ENCODE data around the gene SOCS2. TPM values are rescaled to one million over a fixed set of nuclear protein-coding genes. Genes with fewer than 3 reads are reported as not detected.

Gene SOCS2
- total RNA-seq, 6 donors from 2014 or later, result 18.3 to 63.0 (median 34.6) TPM

DNA sequence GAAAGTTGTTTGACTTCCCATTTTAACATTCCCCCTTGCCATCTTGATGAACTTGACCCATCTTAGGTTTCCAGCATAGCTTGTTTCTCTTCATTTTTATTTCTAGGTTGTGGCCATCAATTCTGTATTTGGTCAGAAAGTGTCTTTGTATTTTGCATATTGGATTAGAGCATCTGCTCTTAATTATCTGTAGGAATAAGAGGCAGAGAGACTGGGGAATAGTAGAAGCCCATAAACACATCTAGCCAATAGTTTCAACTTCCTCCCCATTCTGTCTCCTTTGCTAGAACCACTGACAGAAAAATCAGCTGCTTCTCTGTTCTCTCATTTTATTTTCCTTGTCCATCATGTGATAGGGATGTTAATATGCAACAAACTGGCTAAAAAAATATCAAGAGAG, 8.2 kb downstream of the SOCS2 start:
- H3K4me3 ChIP-seq, result no peak overlapping the region
- H3K9me3 ChIP-seq, result no peaks in the 10 kb centered on the region
- TF ChIP-seq POLR2A (IDR thresholded peaks at IDR 0.05) (no peak), EP300 (IDR thresholded peaks at IDR 0.05) (no peak), POLR2AphosphoS5 (IDR thresholded peaks at IDR 0.05) (no peak), CTCF (IDR thresholded peaks at IDR 0.05) (no peak)
- peaks cover 0 to 18% (median 9%) of the 10 kb centered on the region in 4 donors for H3K4me1 ChIP-seq
- H3K27me3 ChIP-seq, result no peaks in the 10 kb centered on the region
- no peak for ATAC-seq (ENCODE audit: low FRiP score in 2 of 2)
- no peak overlapping the region for H3K27ac ChIP-seq
- H3K36me3 ChIP-seq, result peaks cover 0 to 7% (median 0%) of the 10 kb centered on the region in 4 donors
- no peak for DNase-seq

GRCh38 chr12:93581370-93581769, 8.9 kb downstream of the SOCS2 start:
- ATAC-seq (ENCODE audit: low FRiP score in 2 of 2), result no peak
- 25 to 49% methylated on average over 2 of the region's 2 CpGs for WGBS, 2 donors

GRCh38 chr12:93582351-93582750, 9.9 kb downstream of the SOCS2 start:
- H3K4me3 ChIP-seq, result no peak overlapping the region
- no peaks in the 10 kb centered on the region for H3K27me3 ChIP-seq
- H3K9me3 ChIP-seq, result no peaks in the 10 kb centered on the region
- 94 to 100% methylated on average over 8 of the region's 8 CpGs for WGBS, 2 donors
- DNase-seq (no peak), ATAC-seq (ENCODE audit: low FRiP score in 2 of 2) (no peak)
- no peaks in the 10 kb centered on the region for H3K36me3 ChIP-seq
- peaks cover 0 to 9% (median 3%) of the 10 kb centered on the region in 4 donors for H3K4me1 ChIP-seq
- TF ChIP-seq EP300 (IDR thresholded peaks at IDR 0.05), result no peak
- TF ChIP-seq POLR2AphosphoS5 (IDR thresholded peaks at IDR 0.05), result no peak
- TF ChIP-seq POLR2A (IDR thresholded peaks at IDR 0.05), result no peak
- TF ChIP-seq CTCF (IDR thresholded peaks at IDR 0.05), result no peak
- no peak overlapping the region for H3K27ac ChIP-seq

More at GRCh38 chr12:93581370-93581769, 8.9 kb downstream of the SOCS2 start:
- H3K36me3 ChIP-seq, result peaks cover 0 to under 1% (median 0%) of the 10 kb centered on the region in 4 donors
- H3K27ac ChIP-seq, result no peak overlapping the region
- no peak overlapping the region for H3K4me3 ChIP-seq
- no peaks in the 10 kb centered on the region for H3K9me3 ChIP-seq
- no peak for DNase-seq
- TF ChIP-seq EP300 (IDR thresholded peaks at IDR 0.05) (no peak), POLR2AphosphoS5 (IDR thresholded peaks at IDR 0.05) (no peak), POLR2A (IDR thresholded peaks at IDR 0.05) (no peak), CTCF (IDR thresholded peaks at IDR 0.05) (no peak)
- H3K4me1 ChIP-seq, result peaks cover 0 to 15% (median 6%) of the 10 kb centered on the region in 4 donors
- no peaks in the 10 kb centered on the region for H3K27me3 ChIP-seq

- no peak for DNase-seq
- Histone ChIP-seq H3K4me1 (peaks cover 0 to 6% (median 3%) of the 10 kb centered on the region in 4 donors), H3K36me3 (no peaks in the 10 kb centered on the region), H3K27me3 (no peaks in the 10 kb centered on the region), H3K27ac (no peak overlapping the region), H3K4me3 (no peak overlapping the region), H3K9me3 (no peaks in the 10 kb centered on the region)
- 93 to 95% methylated on average over 5 of the region's 5 CpGs for WGBS, 2 donors
- TF ChIP-seq CTCF (IDR thresholded peaks at IDR 0.05) (no peak), POLR2A (IDR thresholded peaks at IDR 0.05) (no peak), POLR2AphosphoS5 (IDR thresholded peaks at IDR 0.05) (no peak), EP300 (IDR thresholded peaks at IDR 0.05) (no peak)
- no peak for ATAC-seq (ENCODE audit: low FRiP score in 2 of 2)
Measured at GRCh38 chr12:93583627-93584392, 11.3 kb downstream of the SOCS2 start.

- DNase-seq (no peak), ATAC-seq (ENCODE audit: low FRiP score in 2 of 2) (no peak)
- WGBS, 2 donors, result 75 to 87% methylated on average over 2 of the region's 2 CpGs
- Histone ChIP-seq H3K27me3 (no peaks in the 10 kb centered on the region), H3K4me3 (no peak overlapping the region), H3K27ac (no peak overlapping the region), H3K36me3 (no peaks in the 10 kb centered on the region), H3K4me1 (peaks cover 0 to 3% (median under 1%) of the 10 kb centered on the region in 4 donors), H3K9me3 (no peaks in the 10 kb centered on the region)
- no peak for TF ChIP-seq CTCF (IDR thresholded peaks at IDR 0.05)
- no peak for TF ChIP-seq POLR2AphosphoS5 (IDR thresholded peaks at IDR 0.05)
- TF ChIP-seq EP300 (IDR thresholded peaks at IDR 0.05), result no peak
- TF ChIP-seq POLR2A (IDR thresholded peaks at IDR 0.05), result no peak
Measured at GRCh38 chr12:93585247-93585646, 12.8 kb downstream of the SOCS2 start.
